HG03521 (cell line): ENCODE measurements around the gene ACADVL.

ENCODE experiments used
- ATAC-seq: cut with Tn5 transposase; IDR thresholded peaks from one replicate; pipeline ENCODE4 v1.9.1; 2021; ENCODE audit warnings: mild to moderate bottlenecking, moderate library complexity; ENCODE audit not compliant: unreplicated experiment

Gene ACADVL

GRCh38 chr17:7216242-7217112, 3.3 kb upstream of the ACADVL start:
- no peak for ATAC-seq

- no peak for ATAC-seq
Measured at GRCh38 chr17:7217113-7217987, 2.4 kb upstream of the ACADVL start.

GRCh38 chr17:7218166-7218565, 1.6 kb upstream of the ACADVL start:
- no peak for ATAC-seq

- ATAC-seq, result no peak
Measured at GRCh38 chr17:7218758-7219157, 980 bp upstream of the ACADVL start.

- no peak for ATAC-seq
Measured at GRCh38 chr17:7219229-7219811, 418 bp upstream of the ACADVL start.

GRCh38 chr17:7220593-7221277, 997 bp downstream of the ACADVL start:
- no peak for ATAC-seq

- no peak for ATAC-seq
Measured at GRCh38 chr17:7221278-7222092, 1.7 kb downstream of the ACADVL start.

- ATAC-seq, result no peak
Measured at GRCh38 chr17:7222093-7222971, 2.6 kb downstream of the ACADVL start.

- no peak for ATAC-seq
Measured at GRCh38 chr17:7222972-7223292, 3.2 kb downstream of the ACADVL start.

GRCh38 chr17:7223375-7223774, 3.6 kb downstream of the ACADVL start:
- no peak for ATAC-seq

- ATAC-seq, result no peak
Measured at GRCh38 chr17:7224110-7224509, 4.4 kb downstream of the ACADVL start.

- no peak for ATAC-seq
Measured at GRCh38 chr17:7224661-7225111, 4.9 kb downstream of the ACADVL start.

- no peak for ATAC-seq
Measured at GRCh38 chr17:7225711-7226331, 6.1 kb downstream of the ACADVL start.

- ATAC-seq, result no peak
Measured at GRCh38 chr17:7226721-7227710, 7.3 kb downstream of the ACADVL start.

GRCh38 chr17:7228920-7229319, 9.2 kb downstream of the ACADVL start:
- ATAC-seq, result no peak

GRCh38 chr17:7229504-7229903, 9.8 kb downstream of the ACADVL start:
- no peak for ATAC-seq

- ATAC-seq, result no peak
Measured at GRCh38 chr17:7232114-7232513, 12.4 kb downstream of the ACADVL start.

- no peak for ATAC-seq
Measured at GRCh38 chr17:7233701-7234082, 14.0 kb downstream of the ACADVL start.
